HCT116 (cell line): ENCODE results near the gene LTB4R. TPM values are rescaled to one million over a fixed set of nuclear protein-coding genes. Genes with fewer than 3 reads are reported as not detected.

Source experiments
- ATAC-seq: fragments of 200-7000 bp; cut with Tn5 transposase; 2 replicates; pipeline ENCODE4 v1.9.1; 2020; ENCODE audit warnings: mild to moderate bottlenecking, moderate library complexity
- BruUV-seq: library from RNA; stranded (reverse); fragments of 400-500 nt; replicated peaks from 2 replicates; lab custom pipeline; 2021; lab: Mats Ljungman, UMichigan
- CTCF ChIA-PET: fragments of 300-600 bp; sonication (Branson Sonifier 250); formaldehyde crosslinking; loops from one replicate; lab custom pipeline; 2021; ENCODE audit warnings: antibody characterized with exemption; lab: Charles Lee
- POLR2A ChIA-PET: fragments of 300-600, 350-600 bp; sonication (Branson Sonifier 250); formaldehyde crosslinking; loops from one replicate; lab custom pipeline; 2021; ENCODE audit warnings: antibody characterized with exemption; lab: Charles Lee
- RAD21 ChIA-PET, 2 experiments: fragments of 300-600 bp; sonication (Branson Sonifier 250); formaldehyde crosslinking; loops; one replicate each; lab custom pipeline; 2023; ENCODE audit warnings: low total read pairs in 2 of 2; ENCODE audit not compliant: uncharacterized antibody in 2 of 2, unreplicated experiment in 2 of 2, low non-redundant PET in 1 of 2; lab: Charles Lee
- DNase-seq: peaks from one replicate; pipeline ENCODE4 v3.0.0-alpha.2; 2010; ENCODE audit warnings: low read depth, low spot score
- H2AFZ ChIP-seq: fragments of 200-600 bp; shearing (Covaris generic), sonication (generic); 2 replicates; pipeline ENCODE4 v1.6.1; 2017; ENCODE audit warnings: low read depth, mixed run types, mixed read lengths, antibody characterized with exemption, low read length; ENCODE audit not compliant: poor library complexity, severe bottlenecking
- H3K27ac ChIP-seq: 2 replicates; pipeline ENCODE4 v1.5.1; 2012; ENCODE audit warnings: low read depth, low read length
- H3K27me3 ChIP-seq: fragments of 200-600 bp; sonication (generic); 2 replicates; pipeline ENCODE4 v1.6.1; 2016; ENCODE audit warnings: mixed run types, low read length, mixed read lengths; ENCODE audit not compliant: insufficient read depth
- H3K36me3 ChIP-seq, 2 experiments: fragments of 200-500 bp in 1 of 2; fragments of 200-600 bp in 1 of 2; sonication (Bioruptor generic) in 1 of 2; sonication (generic) in 1 of 2; 2 replicates each; pipeline versions ENCODE4 v1.5.1 to v1.6.1; 2014 to 2016; ENCODE audit warnings: low read length in 2 of 2, inconsistent platforms in 1 of 2, mixed read lengths in 1 of 2, mixed run types in 1 of 2; ENCODE audit not compliant: insufficient read depth in 2 of 2, control insufficient read depth in 1 of 2
- H3K4me1 ChIP-seq, 2 experiments: fragments of 200-600 bp in 1 of 2; sonication (generic) in 1 of 2; 2 replicates each; pipeline versions ENCODE4 v1.5.1 to v1.6.1; 2012 to 2017; ENCODE audit warnings: low read length in 2 of 2, inconsistent platforms in 1 of 2, mild to moderate bottlenecking in 1 of 2, mixed read lengths in 1 of 2, mixed run types in 1 of 2, moderate library complexity in 1 of 2; ENCODE audit not compliant: insufficient read depth in 2 of 2, control insufficient read depth in 1 of 2
- H3K4me2 ChIP-seq: fragments of 200-600 bp; sonication (generic); 2 replicates; pipeline ENCODE4 v1.6.1; 2017; ENCODE audit warnings: mixed run types, low read length, mixed read lengths
- H3K4me3 ChIP-seq, 2 experiments: fragments of 200-600 bp in 1 of 2; sonication (generic) in 1 of 2; replicated peaks in 1 of 2; 2 replicates each; pipeline ENCODE4 v1.5.1; 2011 to 2016; ENCODE audit warnings: low read length in 2 of 2, control low read depth in 1 of 2, low read depth in 1 of 2, mild to moderate bottlenecking in 1 of 2, mixed read lengths in 1 of 2, mixed run types in 1 of 2
- H3K79me2 ChIP-seq: fragments of 200-600 bp; sonication (generic); 2 replicates; pipeline ENCODE4 v1.6.1; 2017; ENCODE audit warnings: mild to moderate bottlenecking, mixed run types, low read length, moderate library complexity, mixed read lengths; ENCODE audit not compliant: insufficient read depth
- H3K9ac ChIP-seq: fragments of 200-600 bp; sonication (generic); 2 replicates; pipeline ENCODE4 v1.6.1; 2016; ENCODE audit warnings: low read length, mixed read lengths
- H3K9me2 ChIP-seq: fragments of 200-600 bp; sonication (generic), shearing (Covaris generic); 2 replicates; pipeline ENCODE4 v1.6.1; 2017; ENCODE audit warnings: mixed run types, mild to moderate bottlenecking, moderate library complexity; ENCODE audit not compliant: insufficient read depth
- H3K9me3 ChIP-seq, 2 experiments: fragments of 200-500 bp in 1 of 2; fragments of 200-600 bp in 1 of 2; sonication (Bioruptor generic) in 1 of 2; sonication (generic) in 1 of 2; 2 replicates each; pipeline ENCODE4 v1.6.1; 2014 to 2017; ENCODE audit warnings: low read length in 2 of 2, mixed read lengths in 2 of 2, inconsistent platforms in 1 of 2, low read depth in 1 of 2, mild to moderate bottlenecking in 1 of 2, mixed run types in 1 of 2, moderate library complexity in 1 of 2; ENCODE audit not compliant: control insufficient read depth in 1 of 2, insufficient read depth in 1 of 2
- H4K20me1 ChIP-seq: fragments of 200-600 bp; sonication (generic), shearing (Covaris generic); 2 replicates; pipeline ENCODE4 v1.6.1; 2017; ENCODE audit warnings: mixed run types, mild to moderate bottlenecking, moderate library complexity; ENCODE audit not compliant: insufficient read depth
- CBX3 ChIP-seq: IDR thresholded peaks from 2 replicates; pipeline ENCODE4 v1.6.1; 2012; ENCODE audit warnings: low read depth
- EGR1 ChIP-seq: IDR thresholded peaks from 2 replicates; pipeline ENCODE4 v1.6.1; 2012; ENCODE audit warnings: low read depth
- EZH2 ChIP-seq: fragments of 200-600 bp; sonication (generic); IDR thresholded peaks from 2 replicates; pipeline ENCODE4 v1.6.1; 2017; ENCODE audit warnings: antibody characterized with exemption, mixed run types
- FOSL1 ChIP-seq: IDR thresholded peaks from 2 replicates; pipeline ENCODE4 v1.6.1; 2012; ENCODE audit warnings: low read depth
- POLR2A ChIP-seq: IDR thresholded peaks from 2 replicates; pipeline ENCODE4 v1.7.0; 2011; ENCODE audit warnings: borderline replicate concordance; ENCODE audit not compliant: insufficient read depth, insufficient read length; ENCODE audit errors: extremely low read depth
- RAD21 ChIP-seq: IDR thresholded peaks from 2 replicates; pipeline ENCODE4 v1.6.1; 2012; ENCODE audit warnings: low read depth, mild to moderate bottlenecking
- SRF ChIP-seq: IDR thresholded peaks from 2 replicates; pipeline ENCODE4 v1.6.1; 2012; ENCODE audit warnings: low read depth
- TCF7L2 ChIP-seq: IDR thresholded peaks from 2 replicates; pipeline ENCODE4 v1.7.0; 2011; ENCODE audit warnings: borderline replicate concordance, inconsistent platforms; ENCODE audit not compliant: insufficient read depth, insufficient read length; ENCODE audit errors: extremely low read depth
- ZFX ChIP-seq: fragments of 450-650 bp; IDR thresholded peaks from 2 replicates; pipeline ENCODE4 v1.6.1; 2017
- intact Hi-C: fragments of 100-400 bp; cut with micrococcal nuclease; formaldehyde crosslinking; loops from 2 replicates; pipeline ENCODE4 v1.10.0; 2022
- total RNA-seq: library from RNA; stranded (reverse); gene quantifications from one replicate; pipeline ENCODE4 v1.2.1, GENCODE V29; 2021; ENCODE audit not compliant: unreplicated experiment
- TF ChIP-seq, protein P1 (sequence below): IDR thresholded peaks from 2 replicates; pipeline ENCODE4 v1.6.1; 2012
- TF ChIP-seq, protein P2 (sequence below): IDR thresholded peaks from 2 replicates; pipeline ENCODE4 v1.6.1; 2012
- TF ChIP-seq, protein P3 (sequence below): IDR thresholded peaks from 2 replicates; pipeline ENCODE4 v1.6.1; 2012; ENCODE audit warnings: low read depth
- TF ChIP-seq, protein P4 (sequence below), 3 experiments: fragments of 200-600 bp in 1 of 3; sonication (generic) in 1 of 3; IDR thresholded peaks in 2 of 3; conservative IDR thresholded peaks in 1 of 3; 2 replicates each; pipeline ENCODE4 v1.5.1; 2012 to 2017; ENCODE audit warnings: low read depth in 2 of 3, low read length in 2 of 3, antibody characterized with exemption in 1 of 3, borderline replicate concordance in 1 of 3, control low read depth in 1 of 3, mild to moderate bottlenecking in 1 of 3, mixed read lengths in 1 of 3, mixed run types in 1 of 3, moderate library complexity in 1 of 3; ENCODE audit not compliant: insufficient read depth in 1 of 3

Gene LTB4R
- total RNA-seq, 1 experiment from 2014 or later, result 14.8 TPM

DNA sequence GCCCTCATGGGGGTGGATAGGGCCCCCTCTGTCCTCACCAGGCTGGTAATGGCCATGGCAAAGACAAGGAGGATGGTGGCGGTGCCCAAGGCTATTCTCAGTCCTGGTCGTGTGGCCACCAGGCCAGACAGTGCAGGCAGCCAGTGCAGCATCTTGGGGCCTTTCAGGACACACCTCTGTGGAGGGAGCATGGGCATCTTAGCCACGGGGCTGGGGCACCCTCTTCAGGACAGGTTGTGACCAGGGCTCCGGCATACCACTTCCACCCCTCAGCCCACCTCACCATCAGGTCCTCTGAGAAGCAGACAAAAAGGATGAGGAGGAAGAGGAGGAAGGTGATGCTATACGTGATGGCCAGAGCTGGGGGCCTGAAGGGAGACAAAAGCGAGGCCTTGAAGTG lies 12.7 kb downstream of the LTB4R start:
- no peak overlapping the region for H2AFZ ChIP-seq
- no peaks in the 10 kb centered on the region for H3K4me1 ChIP-seq
- no peak for TF ChIP-seq EZH2
- TF ChIP-seq FOSL1, result no peak
- TF ChIP-seq ZFX, result no peak
- TF ChIP-seq, protein P1, sequence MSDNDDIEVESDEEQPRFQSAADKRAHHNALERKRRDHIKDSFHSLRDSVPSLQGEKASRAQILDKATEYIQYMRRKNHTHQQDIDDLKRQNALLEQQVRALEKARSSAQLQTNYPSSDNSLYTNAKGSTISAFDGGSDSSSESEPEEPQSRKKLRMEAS, result no peak
- TF ChIP-seq RAD21, result no peak
- TF ChIP-seq, all 23 proteins: peak for 0
- DNase-seq, result no peak
- ATAC-seq, result peak; percentile 43
- no peak overlapping the region for H3K4me3 ChIP-seq
- intact Hi-C loops, result no loop called here
- H3K9me2 ChIP-seq, result no peaks in the 10 kb centered on the region
- no peaks in the 10 kb centered on the region for H4K20me1 ChIP-seq
- no peaks in the 10 kb centered on the region for H3K79me2 ChIP-seq
- no TSS peak for BruUV-seq
- POLR2A ChIA-PET, result no interaction called here
- RAD21 ChIA-PET, result no interaction called here
- H3K27ac ChIP-seq, result no peak overlapping the region
- 0 out of 2 replicates have a peak, but pooled peaks cover 4% of the 10 kb centered on the region for H3K27me3 ChIP-seq
- no peaks in the 10 kb centered on the region for H3K36me3 ChIP-seq
- no peak overlapping the region for H3K4me2 ChIP-seq
- H3K9ac ChIP-seq, result no peak overlapping the region
- CTCF ChIA-PET, result interaction anchor here (4.3 kb wide), 1 partner anchor 108 kb away, joined by 28 read pairs; no protein-coding TSS in a partner anchor
- no peaks in the 10 kb centered on the region for H3K9me3 ChIP-seq

DNA sequence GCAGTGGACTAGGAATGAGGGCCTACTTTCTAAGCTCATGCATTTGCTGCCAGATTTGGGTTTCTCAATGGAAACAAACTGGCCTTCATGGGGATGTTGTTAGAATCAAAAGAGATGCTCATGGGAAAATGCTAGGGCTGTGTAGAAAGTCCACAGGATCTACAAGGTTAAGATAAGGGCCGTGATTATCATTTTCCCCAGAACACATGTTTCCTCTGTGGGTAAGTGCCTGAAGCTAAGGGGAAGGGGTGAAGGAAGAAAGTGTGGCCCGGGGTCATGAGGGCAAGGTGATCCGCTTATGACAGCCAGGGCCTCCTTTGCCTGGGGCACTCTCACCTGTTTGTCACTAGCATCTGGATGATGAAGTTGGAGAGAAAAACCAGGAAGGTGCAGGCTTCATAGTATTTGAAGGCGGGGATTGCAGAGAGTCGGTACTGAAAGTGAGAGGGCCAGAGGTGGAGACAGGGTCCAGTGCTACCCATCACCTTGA lies 13.8 kb downstream of the LTB4R start:
- RAD21 ChIA-PET, result no interaction called here
- Histone ChIP-seq H3K9me3 (no peaks in the 10 kb centered on the region), H2AFZ (no peak overlapping the region), H3K4me1 (no peaks in the 10 kb centered on the region), H3K79me2 (no peaks in the 10 kb centered on the region)
- no peak for TF ChIP-seq TCF7L2
- no peak for TF ChIP-seq CBX3
- TF ChIP-seq, protein P2, sequence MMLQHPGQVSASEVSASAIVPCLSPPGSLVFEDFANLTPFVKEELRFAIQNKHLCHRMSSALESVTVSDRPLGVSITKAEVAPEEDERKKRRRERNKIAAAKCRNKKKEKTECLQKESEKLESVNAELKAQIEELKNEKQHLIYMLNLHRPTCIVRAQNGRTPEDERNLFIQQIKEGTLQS, result no peak
- TF ChIP-seq EGR1, result no peak
- TF ChIP-seq, protein P3, sequence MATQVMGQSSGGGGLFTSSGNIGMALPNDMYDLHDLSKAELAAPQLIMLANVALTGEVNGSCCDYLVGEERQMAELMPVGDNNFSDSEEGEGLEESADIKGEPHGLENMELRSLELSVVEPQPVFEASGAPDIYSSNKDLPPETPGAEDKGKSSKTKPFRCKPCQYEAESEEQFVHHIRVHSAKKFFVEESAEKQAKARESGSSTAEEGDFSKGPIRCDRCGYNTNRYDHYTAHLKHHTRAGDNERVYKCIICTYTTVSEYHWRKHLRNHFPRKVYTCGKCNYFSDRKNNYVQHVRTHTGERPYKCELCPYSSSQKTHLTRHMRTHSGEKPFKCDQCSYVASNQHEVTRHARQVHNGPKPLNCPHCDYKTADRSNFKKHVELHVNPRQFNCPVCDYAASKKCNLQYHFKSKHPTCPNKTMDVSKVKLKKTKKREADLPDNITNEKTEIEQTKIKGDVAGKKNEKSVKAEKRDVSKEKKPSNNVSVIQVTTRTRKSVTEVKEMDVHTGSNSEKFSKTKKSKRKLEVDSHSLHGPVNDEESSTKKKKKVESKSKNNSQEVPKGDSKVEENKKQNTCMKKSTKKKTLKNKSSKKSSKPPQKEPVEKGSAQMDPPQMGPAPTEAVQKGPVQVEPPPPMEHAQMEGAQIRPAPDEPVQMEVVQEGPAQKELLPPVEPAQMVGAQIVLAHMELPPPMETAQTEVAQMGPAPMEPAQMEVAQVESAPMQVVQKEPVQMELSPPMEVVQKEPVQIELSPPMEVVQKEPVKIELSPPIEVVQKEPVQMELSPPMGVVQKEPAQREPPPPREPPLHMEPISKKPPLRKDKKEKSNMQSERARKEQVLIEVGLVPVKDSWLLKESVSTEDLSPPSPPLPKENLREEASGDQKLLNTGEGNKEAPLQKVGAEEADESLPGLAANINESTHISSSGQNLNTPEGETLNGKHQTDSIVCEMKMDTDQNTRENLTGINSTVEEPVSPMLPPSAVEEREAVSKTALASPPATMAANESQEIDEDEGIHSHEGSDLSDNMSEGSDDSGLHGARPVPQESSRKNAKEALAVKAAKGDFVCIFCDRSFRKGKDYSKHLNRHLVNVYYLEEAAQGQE, result no peak
- no peak for TF ChIP-seq POLR2A
- no peak for TF ChIP-seq SRF
- TF ChIP-seq ZFX, result no peak
- TF ChIP-seq, protein P4, sequence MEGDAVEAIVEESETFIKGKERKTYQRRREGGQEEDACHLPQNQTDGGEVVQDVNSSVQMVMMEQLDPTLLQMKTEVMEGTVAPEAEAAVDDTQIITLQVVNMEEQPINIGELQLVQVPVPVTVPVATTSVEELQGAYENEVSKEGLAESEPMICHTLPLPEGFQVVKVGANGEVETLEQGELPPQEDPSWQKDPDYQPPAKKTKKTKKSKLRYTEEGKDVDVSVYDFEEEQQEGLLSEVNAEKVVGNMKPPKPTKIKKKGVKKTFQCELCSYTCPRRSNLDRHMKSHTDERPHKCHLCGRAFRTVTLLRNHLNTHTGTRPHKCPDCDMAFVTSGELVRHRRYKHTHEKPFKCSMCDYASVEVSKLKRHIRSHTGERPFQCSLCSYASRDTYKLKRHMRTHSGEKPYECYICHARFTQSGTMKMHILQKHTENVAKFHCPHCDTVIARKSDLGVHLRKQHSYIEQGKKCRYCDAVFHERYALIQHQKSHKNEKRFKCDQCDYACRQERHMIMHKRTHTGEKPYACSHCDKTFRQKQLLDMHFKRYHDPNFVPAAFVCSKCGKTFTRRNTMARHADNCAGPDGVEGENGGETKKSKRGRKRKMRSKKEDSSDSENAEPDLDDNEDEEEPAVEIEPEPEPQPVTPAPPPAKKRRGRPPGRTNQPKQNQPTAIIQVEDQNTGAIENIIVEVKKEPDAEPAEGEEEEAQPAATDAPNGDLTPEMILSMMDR (IDR thresholded peaks at IDR 0.05 in 2 of 3, conservative IDR thresholded peaks at IDR 0.05 in 1 of 3; ENCODE audit: borderline replicate concordance in 1 of 3, insufficient read depth in 1 of 3, low read depth in 2 of 3, low read length in 2 of 3), result no peak
- no peak for TF ChIP-seq EZH2
- TF ChIP-seq, all 23 proteins: peak for 0
- H4K20me1 ChIP-seq, result no peaks in the 10 kb centered on the region
- POLR2A ChIA-PET, result no interaction called here
- no TSS peak for BruUV-seq
- CTCF ChIA-PET, result interaction anchor here (0.8 to 4.3 kb wide), 3 partner anchors 8 to 107 kb away, joined by 3 to 28 read pairs (median 4); partner anchors contain the start of gene CIDEB
- DNase-seq (no peak), ATAC-seq (no peak)
- no peaks in the 10 kb centered on the region for H3K36me3 ChIP-seq
- H3K9me2 ChIP-seq, result no peaks in the 10 kb centered on the region
- no peaks in the 10 kb centered on the region for H3K27me3 ChIP-seq
- H3K9ac ChIP-seq, result no peak overlapping the region
- intact Hi-C loops, result no loop called here
- H3K4me2 ChIP-seq, result no peak overlapping the region
- H3K27ac ChIP-seq, result no peak overlapping the region
- no peak overlapping the region for H3K4me3 ChIP-seq
